ENCODE measurements around the gene AHDC1. TPM values are rescaled to one million over a fixed set of nuclear protein-coding genes. Genes with fewer than 3 reads are reported as not detected.

AHDC1 gene
- total RNA-seq, 2 experiments from 2014 or later: 6.5 to 13.8 TPM

DNA sequence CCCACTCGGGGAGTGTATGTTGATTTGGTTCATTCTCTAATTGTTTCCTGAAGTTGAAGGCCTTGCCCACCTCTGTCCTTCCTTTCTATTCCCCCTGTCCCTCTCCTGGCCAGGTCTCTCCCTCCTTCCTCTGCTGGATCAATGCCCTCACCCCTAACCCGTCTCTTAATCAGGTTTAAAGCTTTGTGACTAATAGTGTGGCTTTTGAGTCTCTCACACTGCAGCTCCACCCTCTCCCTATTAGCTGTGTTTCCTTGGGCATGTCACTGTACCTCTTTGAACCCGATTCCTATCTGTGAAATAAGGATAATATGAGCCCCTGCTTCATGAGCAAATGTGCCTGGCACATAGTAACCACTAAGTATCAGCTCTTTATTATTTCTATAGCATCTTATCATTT, 20.5 kb downstream of the AHDC1 start:
- Histone ChIP-seq H3K27ac (ENCODE audit: low read depth, low read length, poor library complexity, severe bottlenecking) (no peak overlapping the region), H2AFZ (ENCODE audit: low read length) (no peak overlapping the region), H3K9me2 (ENCODE audit: insufficient read depth, low read length) (no peaks in the 10 kb centered on the region), H3K4me2 (ENCODE audit: low read length) (no peak overlapping the region), H3K4me3 (ENCODE audit: low read depth, low read length, poor library complexity, severe bottlenecking) (no peak overlapping the region), H3K4me1 (ENCODE audit: insufficient read depth, low read length, poor library complexity, severe bottlenecking) (no peaks in the 10 kb centered on the region), H3K9me3 (ENCODE audit: low read length) (no peaks in the 10 kb centered on the region), H3K79me2 (ENCODE audit: insufficient read depth, low read depth, low read length) (no peaks in the 10 kb centered on the region), H4K20me1 (ENCODE audit: insufficient read depth, low read length) (no peaks in the 10 kb centered on the region; the same call in 1 of the 2 replicates), H3K36me3 (ENCODE audit: insufficient read depth, low read length) (no peaks in the 10 kb centered on the region)
- ChIA-PET CTCF (ENCODE audit: unreplicated experiment) (no interaction called here), POLR2A (interaction anchor here (0.5 to 0.7 kb wide), 2 partner anchors 13 to 27 kb away, joined by 3 to 4 read pairs; no protein-coding TSS in a partner anchor)
- no TSS peak for BruUV-seq (replicated peaks)
- DNase-seq (ENCODE audit: low spot score): no peak
- TF ChIP-seq, protein P1, sequence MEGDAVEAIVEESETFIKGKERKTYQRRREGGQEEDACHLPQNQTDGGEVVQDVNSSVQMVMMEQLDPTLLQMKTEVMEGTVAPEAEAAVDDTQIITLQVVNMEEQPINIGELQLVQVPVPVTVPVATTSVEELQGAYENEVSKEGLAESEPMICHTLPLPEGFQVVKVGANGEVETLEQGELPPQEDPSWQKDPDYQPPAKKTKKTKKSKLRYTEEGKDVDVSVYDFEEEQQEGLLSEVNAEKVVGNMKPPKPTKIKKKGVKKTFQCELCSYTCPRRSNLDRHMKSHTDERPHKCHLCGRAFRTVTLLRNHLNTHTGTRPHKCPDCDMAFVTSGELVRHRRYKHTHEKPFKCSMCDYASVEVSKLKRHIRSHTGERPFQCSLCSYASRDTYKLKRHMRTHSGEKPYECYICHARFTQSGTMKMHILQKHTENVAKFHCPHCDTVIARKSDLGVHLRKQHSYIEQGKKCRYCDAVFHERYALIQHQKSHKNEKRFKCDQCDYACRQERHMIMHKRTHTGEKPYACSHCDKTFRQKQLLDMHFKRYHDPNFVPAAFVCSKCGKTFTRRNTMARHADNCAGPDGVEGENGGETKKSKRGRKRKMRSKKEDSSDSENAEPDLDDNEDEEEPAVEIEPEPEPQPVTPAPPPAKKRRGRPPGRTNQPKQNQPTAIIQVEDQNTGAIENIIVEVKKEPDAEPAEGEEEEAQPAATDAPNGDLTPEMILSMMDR (conservative IDR thresholded peaks at IDR 0.05; ENCODE audit: low read length): no peak
- TF ChIP-seq EZH2phosphoT487 (IDR thresholded peaks at IDR 0.05; ENCODE audit: borderline replicate concordance, low read depth, low read length): no peak
- intact Hi-C loops (cut with micrococcal nuclease; ENCODE audit: unreplicated experiment): no loop called here

DNA sequence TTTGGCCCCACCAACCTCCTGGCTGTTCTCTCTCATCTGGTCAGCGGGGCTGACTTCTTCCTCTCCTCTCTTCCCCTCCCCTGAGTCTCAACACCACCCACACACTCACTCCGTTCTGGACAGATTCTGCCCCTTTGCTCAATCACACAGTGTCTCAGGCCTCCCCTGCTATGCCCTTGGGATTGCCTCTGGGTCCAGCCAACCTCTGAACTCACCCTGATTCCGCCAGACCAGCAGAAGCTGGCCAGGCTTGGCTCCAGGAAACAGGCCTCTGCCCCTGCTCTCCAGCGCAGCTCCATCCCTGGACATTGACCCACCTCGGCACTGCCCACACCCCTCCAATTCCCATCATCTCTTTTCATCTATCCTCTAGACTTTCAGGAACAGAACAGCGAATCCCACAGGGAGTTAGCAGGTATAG, 22.1 kb downstream of the AHDC1 start:
- Histone ChIP-seq H3K36me3 (ENCODE audit: insufficient read depth, low read length) (no peaks in the 10 kb centered on the region), H3K4me3 (ENCODE audit: low read depth, low read length, poor library complexity, severe bottlenecking) (no peak overlapping the region), H3K9me3 (ENCODE audit: low read length) (no peaks in the 10 kb centered on the region), H3K4me2 (ENCODE audit: low read length) (no peak overlapping the region), H3K4me1 (ENCODE audit: insufficient read depth, low read length, poor library complexity, severe bottlenecking) (no peaks in the 10 kb centered on the region), H3K27ac (ENCODE audit: low read depth, low read length, poor library complexity, severe bottlenecking) (no peak overlapping the region), H4K20me1 (ENCODE audit: insufficient read depth, low read length) (no peaks in the 10 kb centered on the region; the same call in 1 of the 2 replicates), H3K9me2 (ENCODE audit: insufficient read depth, low read length) (no peaks in the 10 kb centered on the region), H2AFZ (ENCODE audit: low read length) (no peak overlapping the region), H3K79me2 (ENCODE audit: insufficient read depth, low read depth, low read length) (no peaks in the 10 kb centered on the region)
- intact Hi-C loops (cut with micrococcal nuclease; ENCODE audit: unreplicated experiment): no loop called here
- ChIA-PET POLR2A (no interaction called here), CTCF (ENCODE audit: unreplicated experiment) (no interaction called here)
- TF ChIP-seq EZH2phosphoT487 (IDR thresholded peaks at IDR 0.05; ENCODE audit: borderline replicate concordance, low read depth, low read length): no peak
- TF ChIP-seq, protein P1 (conservative IDR thresholded peaks at IDR 0.05; ENCODE audit: low read length): no peak
- DNase-seq (ENCODE audit: low spot score): no peak
- no TSS peak for BruUV-seq (replicated peaks)

DNA sequence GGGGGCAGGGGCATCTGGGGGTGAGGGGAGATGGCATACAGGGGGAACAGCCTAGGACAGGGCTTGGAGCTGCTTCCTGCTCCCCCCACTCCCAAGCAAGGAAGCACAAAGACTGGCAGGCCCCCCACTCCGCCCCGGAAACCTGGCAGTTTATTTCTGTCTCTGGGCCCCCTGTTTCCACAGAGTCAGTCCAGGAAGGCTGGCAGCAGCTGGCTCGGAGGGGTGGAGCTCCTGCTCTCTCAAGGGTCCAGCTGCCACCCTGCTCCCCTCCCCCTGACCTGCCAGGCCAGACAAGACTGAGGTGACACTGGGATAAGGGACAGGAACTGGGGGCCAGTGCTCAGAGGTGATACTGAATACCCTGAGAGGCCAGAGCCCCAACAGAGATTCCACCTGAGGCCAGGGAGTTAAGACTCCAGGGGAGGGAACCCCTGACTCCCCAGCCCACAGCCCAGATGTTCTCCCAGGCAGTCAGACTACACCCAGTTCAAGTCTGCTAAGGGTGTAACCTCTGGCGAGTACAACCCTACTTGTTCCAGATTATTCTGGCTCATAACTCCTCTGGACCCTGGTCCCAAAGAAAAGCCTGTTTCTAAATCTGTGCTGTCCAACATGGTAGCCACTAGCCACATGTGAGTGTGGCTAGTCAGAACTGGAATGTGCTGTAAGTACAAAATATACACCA, 26.3 kb downstream of the AHDC1 start:
- no TSS peak for BruUV-seq (replicated peaks)
- Histone ChIP-seq H4K20me1 (ENCODE audit: insufficient read depth, low read length) (no peaks in the 10 kb centered on the region; the same call in 1 of the 2 replicates), H3K9me3 (ENCODE audit: low read length) (no peaks in the 10 kb centered on the region), H3K79me2 (ENCODE audit: insufficient read depth, low read depth, low read length) (no peaks in the 10 kb centered on the region), H3K9me2 (ENCODE audit: insufficient read depth, low read length) (no peaks in the 10 kb centered on the region), H3K27ac (ENCODE audit: low read depth, low read length, poor library complexity, severe bottlenecking) (no peak overlapping the region), H3K4me3 (ENCODE audit: low read depth, low read length, poor library complexity, severe bottlenecking) (no peak overlapping the region), H3K4me1 (ENCODE audit: insufficient read depth, low read length, poor library complexity, severe bottlenecking) (peaks cover 5% of the 10 kb centered on the region), H3K36me3 (ENCODE audit: insufficient read depth, low read length) (no peaks in the 10 kb centered on the region), H2AFZ (ENCODE audit: low read length) (no peak overlapping the region), H3K4me2 (ENCODE audit: low read length) (no peak overlapping the region)
- no peak for TF ChIP-seq EZH2phosphoT487 (IDR thresholded peaks at IDR 0.05; ENCODE audit: borderline replicate concordance, low read depth, low read length)
- TF ChIP-seq, protein P1 (conservative IDR thresholded peaks at IDR 0.05; ENCODE audit: low read length): no peak
- DNase-seq (ENCODE audit: low spot score): no peak
- intact Hi-C loops (cut with micrococcal nuclease; ENCODE audit: unreplicated experiment): no loop called here
- ChIA-PET POLR2A (interaction anchor here (1.0 kb wide), 1 partner anchor 80 kb away, joined by 3 read pairs; no protein-coding TSS in a partner anchor), CTCF (ENCODE audit: unreplicated experiment) (no interaction called here)
